Colonic mucosa (tissue), 4 donors: Measurements from ENCODE around the gene PPA1. TPM values are rescaled to one million over a fixed set of nuclear protein-coding genes. Genes with fewer than 3 reads are reported as not detected.
"Not testable (repeated sequence)": the region's sequence is repeated elsewhere in the genome, so short reads cannot be mapped to it uniquely, and the experiment has no call there.

ENCODE experiments used
- DNase-seq: peaks from one replicate; pipeline ENCODE4 v3.0.0-alpha.2; 2020
- H3K27ac ChIP-seq: fragments of 200-600 bp; one replicate; pipeline ENCODE4 v1.8.0; 2021
- H3K27me3 ChIP-seq: fragments of 200-600 bp; one replicate; pipeline ENCODE4 v1.8.0; 2021
- H3K36me3 ChIP-seq: fragments of 200-600 bp; one replicate; pipeline ENCODE4 v1.8.0; 2021
- H3K4me1 ChIP-seq: fragments of 200-600 bp; one replicate; pipeline ENCODE4 v1.8.0; 2021; ENCODE audit warnings: mild to moderate bottlenecking
- H3K4me3 ChIP-seq: fragments of 200-600 bp; one replicate; pipeline ENCODE4 v1.8.0; 2021
- H3K9ac ChIP-seq, 2 donors: one replicate each; pipeline ENCODE4 v1.7.0; 2013; ENCODE audit warnings: control low read depth in 2 of 2, low read depth in 2 of 2, low read length in 2 of 2
- H3K9me3 ChIP-seq: fragments of 200-600 bp; one replicate; pipeline ENCODE4 v1.8.0; 2021
- intact Hi-C: fragments of 100-400 bp; cut with DNase I; formaldehyde crosslinking; loops from one replicate; pipeline ENCODE4 v1.14.1; 2022
- total RNA-seq, 2 donors: library from RNA; stranded (reverse); fragmentation: NEBNext Ultra II Directional in 1 of 2; extraction: Animal tissue kit (Norgen Biotek cat#: 25700) in 1 of 2; gene quantifications; one replicate each; pipeline ENCODE4 v1.2.1, GENCODE V29; 2021
- TF ChIP-seq, protein P1 (sequence below): fragments of 200-600 bp; IDR thresholded peaks from one replicate; pipeline ENCODE4 v1.8.0; 2022; ENCODE audit warnings: antibody characterized with exemption, mild to moderate bottlenecking
- donor health status: healthy.
- donor health status: DM: no; HTN: no; CAD: no.
- donor health status: DM: no; HTN: no; CAD: no.

The PPA1 gene
- total RNA-seq, 2 donors from 2014 or later = 180 to 186 TPM

DNA sequence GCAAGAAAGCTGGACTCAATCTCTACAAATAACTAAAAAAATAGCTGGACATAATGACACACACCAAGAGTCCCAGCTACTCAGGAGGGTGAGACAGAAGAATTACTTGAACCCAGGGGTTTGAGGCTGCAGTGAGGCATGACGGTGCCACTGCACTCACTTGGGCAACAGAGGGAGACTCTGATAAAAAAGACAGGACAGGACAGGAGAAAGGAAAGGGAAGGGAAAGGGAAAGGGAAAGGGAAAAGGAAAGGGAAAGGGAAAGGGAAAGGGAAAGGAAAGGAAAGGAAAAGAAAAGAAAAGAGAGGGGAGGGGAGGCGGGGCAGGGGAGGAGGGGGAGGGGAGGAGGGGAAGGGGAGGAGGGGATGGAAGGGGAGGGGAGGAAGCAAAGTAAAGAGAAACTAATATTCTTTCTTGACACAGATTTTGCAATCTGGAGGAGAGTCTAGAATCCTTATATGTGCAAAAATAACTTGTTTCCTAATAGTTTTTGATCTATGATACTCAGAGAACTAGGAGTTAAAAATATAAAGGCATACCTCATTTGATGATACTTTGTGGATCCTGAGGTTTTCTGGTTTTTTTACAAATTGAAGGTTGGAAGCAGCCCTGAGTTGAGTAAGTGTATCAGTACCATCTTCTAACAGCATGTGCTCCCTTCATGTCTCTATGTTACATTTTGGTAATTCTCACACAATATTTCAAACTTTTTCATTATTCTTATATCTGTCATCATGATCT is 70.9 kb downstream of the PPA1 start:
- TF ChIP-seq, protein P1, sequence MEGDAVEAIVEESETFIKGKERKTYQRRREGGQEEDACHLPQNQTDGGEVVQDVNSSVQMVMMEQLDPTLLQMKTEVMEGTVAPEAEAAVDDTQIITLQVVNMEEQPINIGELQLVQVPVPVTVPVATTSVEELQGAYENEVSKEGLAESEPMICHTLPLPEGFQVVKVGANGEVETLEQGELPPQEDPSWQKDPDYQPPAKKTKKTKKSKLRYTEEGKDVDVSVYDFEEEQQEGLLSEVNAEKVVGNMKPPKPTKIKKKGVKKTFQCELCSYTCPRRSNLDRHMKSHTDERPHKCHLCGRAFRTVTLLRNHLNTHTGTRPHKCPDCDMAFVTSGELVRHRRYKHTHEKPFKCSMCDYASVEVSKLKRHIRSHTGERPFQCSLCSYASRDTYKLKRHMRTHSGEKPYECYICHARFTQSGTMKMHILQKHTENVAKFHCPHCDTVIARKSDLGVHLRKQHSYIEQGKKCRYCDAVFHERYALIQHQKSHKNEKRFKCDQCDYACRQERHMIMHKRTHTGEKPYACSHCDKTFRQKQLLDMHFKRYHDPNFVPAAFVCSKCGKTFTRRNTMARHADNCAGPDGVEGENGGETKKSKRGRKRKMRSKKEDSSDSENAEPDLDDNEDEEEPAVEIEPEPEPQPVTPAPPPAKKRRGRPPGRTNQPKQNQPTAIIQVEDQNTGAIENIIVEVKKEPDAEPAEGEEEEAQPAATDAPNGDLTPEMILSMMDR = no peak
- peaks cover 14% of the 10 kb centered on the region for H3K36me3 ChIP-seq
- H3K9ac ChIP-seq = no peak overlapping the region
- intact Hi-C loops = no loop called here
- no peaks in the 10 kb centered on the region for H3K4me1 ChIP-seq
- no peaks in the 10 kb centered on the region for H3K9me3 ChIP-seq
- no peak overlapping the region for H3K4me3 ChIP-seq
- no peak overlapping the region for H3K27ac ChIP-seq
- H3K27me3 ChIP-seq = no peaks in the 10 kb centered on the region
- DNase-seq = no peak

- H3K9ac ChIP-seq = no peak overlapping the region
- H3K36me3 ChIP-seq = peaks cover 14% of the 10 kb centered on the region
- H3K9me3 ChIP-seq = no peaks in the 10 kb centered on the region
- no peak overlapping the region for H3K4me3 ChIP-seq
- no peaks in the 10 kb centered on the region for H3K4me1 ChIP-seq
- H3K27ac ChIP-seq = no peak overlapping the region
- no peak for DNase-seq
- TF ChIP-seq, protein P1 = no peak
- no peaks in the 10 kb centered on the region for H3K27me3 ChIP-seq
- intact Hi-C loops = no loop called here
Measured at GRCh38 chr10:70160798-70161197, 72.4 kb downstream of the PPA1 start.

DNA sequence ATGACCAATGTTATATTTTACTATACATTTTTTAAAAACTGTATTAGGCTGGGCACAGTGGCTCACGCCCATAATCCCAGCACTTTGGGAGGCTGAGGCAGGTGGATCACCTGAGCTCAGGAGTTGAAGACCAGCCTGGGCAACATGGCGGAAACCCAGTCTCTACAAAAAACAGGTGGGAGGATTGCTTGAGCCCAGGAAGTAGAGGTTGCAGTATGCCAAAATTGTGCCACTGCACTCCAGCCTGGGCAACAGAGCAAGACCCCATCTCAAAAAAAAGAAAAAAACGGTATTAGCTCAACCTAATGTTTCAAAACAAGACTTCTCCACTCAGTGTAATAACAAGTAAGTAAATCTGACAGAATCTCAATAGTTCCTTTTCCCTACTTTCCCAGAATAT is 73.9 kb downstream of the PPA1 start:
- intact Hi-C loops, H3K27ac ChIP-seq, H3K4me3 ChIP-seq, H3K9ac ChIP-seq, H3K27me3 ChIP-seq, H3K4me1 ChIP-seq, DNase-seq, H3K9me3 ChIP-seq: not testable (repeated sequence)
- peaks cover 14% of the 10 kb centered on the region for H3K36me3 ChIP-seq

- Histone ChIP-seq H3K4me1 (no peaks in the 10 kb centered on the region), H3K9me3 (no peaks in the 10 kb centered on the region), H3K27ac (no peak overlapping the region), H3K27me3 (no peaks in the 10 kb centered on the region), H3K9ac (no peak overlapping the region), H3K36me3 (peaks cover 14% of the 10 kb centered on the region), H3K4me3 (no peak overlapping the region)
- DNase-seq = no peak
- TF ChIP-seq, protein P1 = no peak
- intact Hi-C loops = no loop called here
Measured at GRCh38 chr10:70158113-70158512, 75.1 kb downstream of the PPA1 start.

DNA sequence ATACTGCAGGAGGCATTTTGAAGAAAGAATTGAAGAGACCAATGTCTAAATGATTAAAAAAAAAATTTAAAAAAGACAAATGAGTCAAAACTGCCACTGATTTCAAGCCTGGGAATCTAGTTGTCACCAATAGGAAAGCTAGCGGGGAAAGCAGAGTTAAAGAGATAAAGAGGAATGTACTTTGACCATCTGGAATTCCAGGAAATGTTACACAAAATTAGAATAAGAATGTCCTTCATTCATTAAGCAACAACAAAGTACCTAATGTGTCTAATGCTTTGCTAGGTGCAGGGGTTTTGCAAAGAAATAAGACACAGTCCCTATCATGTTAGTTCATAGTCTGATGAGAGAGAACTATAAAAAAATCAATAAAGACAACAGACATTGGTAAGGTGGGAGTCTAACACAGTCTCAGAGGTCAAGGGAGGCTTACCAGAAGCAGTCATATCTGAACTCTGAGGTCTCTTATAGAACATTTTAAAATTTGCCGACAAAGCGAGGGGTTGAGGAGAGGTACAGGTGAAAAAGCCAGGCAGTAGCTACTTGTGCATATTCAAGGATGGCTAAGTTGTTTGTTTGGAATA is 77.9 kb downstream of the PPA1 start:
- Histone ChIP-seq H3K9ac (no peak overlapping the region), H3K36me3 (peaks cover 9% of the 10 kb centered on the region), H3K9me3 (no peaks in the 10 kb centered on the region), H3K27ac (no peak overlapping the region), H3K4me1 (no peaks in the 10 kb centered on the region), H3K4me3 (no peak overlapping the region), H3K27me3 (no peaks in the 10 kb centered on the region)
- TF ChIP-seq, protein P1 = no peak
- no peak for DNase-seq
- intact Hi-C loops = no loop called here

Other genes starting within 250 kb of the PPA1 start
- gene MACROH2A2, start 180.6 kb downstream of the PPA1 start, total RNA-seq = 10 to 100 TPM; 15.1 to 22.1 TPM
- 10 to 100 TPM; 15.4 to 25.7 TPM for gene AIFM2, start 100.6 kb downstream of the PPA1 start, total RNA-seq
- gene TYSND1, start 86.7 kb downstream of the PPA1 start, total RNA-seq = 10 to 100 TPM; 13.1 to 23.8 TPM
- 10 to 100 TPM; 83.4 to 89.9 TPM for gene SAR1A, start 62.9 kb downstream of the PPA1 start, total RNA-seq
- gene NPFFR1, start 50.6 kb upstream of the PPA1 start, total RNA-seq = under 1 TPM; 0.07 to 0.08 TPM
- 1 to 10 TPM; 5.0 to 9.8 TPM for gene LRRC20, start 149.2 kb upstream of the PPA1 start, total RNA-seq
- gene EIF4EBP2, start 170.7 kb upstream of the PPA1 start, total RNA-seq = 10 to 100 TPM; 77.1 to 77.7 TPM
- gene NODAL, start 208.3 kb upstream of the PPA1 start, total RNA-seq = under 1 TPM in 1 of 2 donors, not detected in 1; 0.17 TPM
- gene PALD1, start 245.3 kb upstream of the PPA1 start, total RNA-seq = 1 to 10 TPM; 1.3 to 2.5 TPM